CD4-positive, alpha-beta T cell treated with Interferon gamma for 1 hour (primary cell): ENCODE measurements around the gene CMYA5.

ENCODE experiments used
- DNase-seq: peaks from one replicate; pipeline ENCODE4 v3.0.0-alpha.2; 2020

CMYA5 gene

DNA sequence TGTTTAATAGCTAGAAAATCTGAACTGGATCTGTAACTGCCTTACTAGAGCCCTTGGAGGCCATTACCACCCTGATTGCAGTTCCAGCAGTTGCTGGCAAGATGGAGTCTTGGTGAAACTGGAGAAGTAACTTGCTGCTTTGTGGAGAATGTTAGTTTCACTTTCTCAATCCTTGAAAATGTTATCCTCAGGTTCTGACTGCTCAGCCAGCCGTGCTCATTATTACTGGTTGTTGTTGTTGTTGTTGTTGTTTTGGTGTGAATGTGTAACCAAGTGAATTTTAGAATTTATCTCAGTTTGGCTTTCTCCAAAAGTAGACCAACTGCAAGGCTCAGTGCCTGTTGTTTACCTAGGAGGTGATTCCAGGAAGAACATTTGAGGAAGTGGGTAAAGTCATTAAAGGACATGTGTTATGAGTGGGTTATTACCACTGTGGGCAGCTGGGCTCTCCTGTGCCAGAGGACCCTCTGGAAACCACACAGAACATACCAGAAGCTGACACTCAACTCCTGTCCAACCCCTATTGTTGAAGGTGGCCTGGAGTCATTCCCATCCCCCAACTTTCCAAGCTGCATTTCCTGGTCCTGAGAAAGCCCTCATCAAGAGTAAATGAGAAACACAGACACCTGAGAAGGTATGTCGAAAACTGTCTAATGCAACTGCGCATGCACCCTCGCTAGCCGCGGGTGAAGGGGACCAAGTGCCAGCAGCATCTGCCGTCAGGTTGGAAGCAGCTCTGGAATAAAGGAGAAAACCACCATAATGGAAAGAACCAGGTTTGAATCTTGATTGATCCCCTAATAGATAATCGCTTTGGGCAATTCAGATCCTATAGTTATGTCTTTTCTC is 111.6 kb downstream of the CMYA5 start:
- DNase-seq: no peak

DNA sequence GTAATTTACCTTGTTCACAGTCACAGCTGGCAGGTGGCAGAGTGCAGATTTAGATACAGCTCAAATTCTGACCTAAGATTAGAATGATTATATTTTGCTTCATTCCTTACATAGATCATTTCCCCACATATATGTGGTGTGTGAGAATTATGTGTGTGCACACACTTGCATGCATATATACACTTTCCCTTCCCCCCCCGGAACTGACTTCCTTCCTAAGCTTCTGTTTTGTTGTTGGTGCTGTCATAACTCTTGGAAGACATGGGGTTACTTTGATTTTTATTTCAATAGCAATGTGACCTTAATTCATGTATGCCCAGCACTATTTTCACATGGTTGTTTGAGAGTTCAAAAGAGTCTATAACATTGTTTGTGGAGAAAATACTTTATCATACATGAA is 112.8 kb downstream of the CMYA5 start:
- DNase-seq: no peak

DNA sequence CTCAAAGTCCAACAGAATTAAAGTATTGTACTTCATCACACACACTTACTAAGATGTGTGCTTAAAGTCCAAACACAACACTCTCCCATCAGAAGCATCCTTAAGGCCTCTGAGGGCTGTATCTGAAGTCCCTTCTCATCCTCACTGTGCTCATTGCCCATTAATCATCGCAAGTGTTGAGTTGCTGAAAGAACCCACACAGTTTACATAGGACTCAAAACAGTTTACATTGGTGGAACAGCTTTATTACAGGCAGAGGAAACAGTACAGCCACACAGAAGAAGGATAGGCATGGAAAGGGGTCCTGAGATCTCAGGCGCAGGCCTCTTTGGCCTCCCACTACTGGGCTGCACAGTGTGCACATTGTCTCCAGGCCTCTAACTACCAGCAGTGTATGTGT is 113.4 kb downstream of the CMYA5 start:
- no peak for DNase-seq

DNA sequence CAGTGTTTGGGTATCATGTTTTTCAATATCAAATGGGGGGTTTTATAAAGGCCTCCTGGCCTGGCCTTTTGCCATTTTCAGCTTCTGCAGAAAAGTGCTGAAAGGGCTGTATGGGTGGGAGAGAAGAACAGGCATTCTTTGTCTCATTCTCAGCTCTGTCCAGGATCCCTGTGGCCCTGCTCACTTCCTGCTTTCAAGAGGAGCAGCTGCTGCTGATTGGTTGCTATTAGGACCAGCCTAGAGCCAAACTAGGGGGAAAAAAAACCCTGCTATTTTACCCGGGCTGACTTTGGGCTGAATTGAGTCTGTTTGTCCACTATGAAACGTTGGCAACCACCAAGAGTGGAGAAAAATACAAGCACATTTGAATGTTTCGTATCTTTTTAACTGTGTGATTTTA is 117.1 kb downstream of the CMYA5 start:
- DNase-seq: no peak

DNA sequence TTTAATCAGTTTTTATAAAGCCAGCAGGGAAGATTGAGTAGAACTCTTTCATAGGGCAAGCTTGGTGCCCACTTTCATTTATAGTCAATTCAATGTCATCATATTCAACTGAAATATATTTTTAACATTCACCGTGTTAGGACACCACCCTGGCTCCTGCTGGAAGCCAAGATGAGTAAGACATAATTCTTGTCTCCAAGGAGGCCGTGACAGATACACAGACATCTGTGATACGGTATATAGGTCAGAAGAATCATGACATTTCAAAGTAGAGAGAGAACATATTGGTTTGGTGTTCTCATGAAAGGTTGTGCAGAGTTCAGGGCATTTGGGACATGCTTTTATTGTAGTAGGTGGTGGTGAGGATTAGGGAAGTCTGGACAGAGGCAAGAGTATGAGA is 120.1 kb downstream of the CMYA5 start:
- no peak for DNase-seq

DNA sequence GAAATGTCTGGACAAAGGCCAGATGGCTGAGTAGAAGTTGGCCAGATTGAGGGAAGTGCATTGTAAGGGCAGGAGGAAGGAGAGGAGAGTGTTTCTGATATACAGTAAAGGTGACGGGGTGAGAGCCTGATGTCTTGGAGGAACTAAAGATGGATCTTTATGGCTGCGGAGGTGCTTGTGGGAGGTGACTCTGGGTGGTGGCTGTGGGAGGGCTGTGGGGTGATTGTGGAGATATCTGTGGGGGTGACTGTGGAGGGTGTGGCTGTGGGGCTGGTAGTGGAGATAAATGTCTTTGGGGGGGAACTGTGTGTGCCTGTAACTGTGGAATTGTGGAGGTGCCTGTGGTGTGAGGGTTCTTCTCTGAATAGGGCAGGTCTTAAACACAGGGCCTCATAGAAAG is 121.4 kb downstream of the CMYA5 start:
- DNase-seq: no peak

DNA sequence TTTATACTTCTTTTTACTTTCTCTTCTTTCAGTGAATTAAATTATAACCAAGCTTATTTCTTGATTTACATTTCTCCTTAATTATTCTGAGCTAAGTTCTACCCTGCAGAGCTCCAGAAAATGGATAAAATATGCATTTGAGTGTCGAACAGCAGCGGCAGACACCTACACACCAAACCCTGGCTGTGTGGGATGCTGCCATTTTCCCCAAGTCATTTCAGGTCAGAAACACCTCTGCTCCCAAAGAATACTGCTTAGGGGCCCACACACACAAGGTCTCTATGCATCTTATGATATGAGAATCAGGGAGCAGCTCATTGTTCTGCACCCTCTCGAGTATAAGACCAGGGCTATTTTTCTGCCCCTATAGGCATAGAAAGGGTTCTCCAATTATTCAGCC is 122.3 kb downstream of the CMYA5 start:
- no peak for DNase-seq

DNA sequence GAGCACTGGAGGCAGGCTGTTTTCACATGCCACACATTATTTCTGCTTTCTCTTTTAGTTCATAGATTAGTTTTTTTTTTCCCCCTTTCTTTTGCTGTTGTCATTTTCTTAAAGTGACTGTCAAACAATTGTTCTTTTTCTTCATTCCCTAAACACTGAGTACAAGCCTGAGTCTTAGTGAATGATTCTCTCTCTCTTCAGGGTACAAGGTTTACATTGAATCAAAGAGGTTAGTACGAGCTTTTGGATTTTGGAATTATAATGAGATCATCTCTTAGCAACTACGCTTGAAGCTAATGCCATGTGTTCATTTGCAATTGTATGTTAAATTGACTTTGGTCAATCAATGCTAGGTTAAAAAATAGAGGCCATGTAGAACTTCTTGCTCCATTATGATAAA is 125.1 kb downstream of the CMYA5 start:
- no peak for DNase-seq

DNA sequence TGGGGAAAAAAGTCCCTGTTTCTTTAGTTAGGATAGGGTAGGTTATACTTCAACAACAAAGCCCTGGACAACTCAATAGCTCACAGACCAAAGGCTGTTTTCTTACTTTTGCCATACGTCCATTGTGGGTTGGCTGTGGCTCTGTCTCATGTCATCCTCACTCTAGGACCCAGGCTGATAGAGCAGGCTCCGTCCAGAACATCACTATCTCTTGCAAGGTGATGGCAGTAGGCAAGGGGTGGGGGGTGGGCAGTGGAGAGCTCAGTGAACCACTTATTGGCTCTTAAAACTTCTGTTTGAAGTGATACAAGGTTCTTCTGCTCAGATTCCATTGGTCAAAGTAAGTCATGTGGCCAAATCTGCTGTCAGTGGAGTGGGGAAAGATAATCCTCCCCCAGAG is 126.4 kb downstream of the CMYA5 start:
- DNase-seq: no peak

DNA sequence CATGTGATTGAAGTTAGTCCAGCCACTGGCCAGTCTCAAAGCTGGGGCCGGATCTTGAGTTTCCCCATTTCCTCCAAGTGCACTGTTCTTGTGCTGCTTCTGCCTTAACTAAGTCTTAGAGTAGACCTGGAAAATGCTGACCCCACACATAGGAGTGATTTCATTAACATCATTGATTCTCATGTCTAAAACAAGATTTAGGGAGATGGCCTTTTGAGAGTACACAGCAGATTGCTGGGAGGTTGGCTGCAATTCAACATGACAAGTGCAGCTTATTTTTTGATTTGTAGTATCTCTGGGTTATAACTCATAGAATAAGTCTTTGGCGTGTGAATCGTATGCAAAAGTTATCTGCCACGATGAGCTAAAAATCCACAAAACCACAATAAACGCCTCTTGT is 131.0 kb downstream of the CMYA5 start:
- DNase-seq: no peak

DNA sequence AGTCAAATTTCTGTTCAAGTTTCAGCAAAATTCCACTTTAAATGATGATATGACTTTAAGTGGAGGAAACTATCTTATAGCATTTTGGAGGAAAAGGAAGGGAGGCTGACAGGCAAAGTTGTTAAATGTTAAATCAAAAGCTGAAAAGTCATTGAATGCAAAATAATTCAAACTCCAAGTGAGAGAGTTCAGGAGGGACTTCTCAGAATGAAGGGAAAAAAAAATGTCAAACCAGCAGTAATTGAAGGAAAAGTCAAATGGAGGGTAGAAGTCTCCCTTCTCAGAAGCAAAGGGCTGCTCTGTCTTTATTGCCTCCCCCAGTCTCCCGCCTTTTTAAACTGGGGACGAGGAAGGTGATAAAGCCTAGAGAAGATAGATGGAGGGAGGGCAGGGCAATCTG is 134.8 kb downstream of the CMYA5 start:
- no peak for DNase-seq

DNA sequence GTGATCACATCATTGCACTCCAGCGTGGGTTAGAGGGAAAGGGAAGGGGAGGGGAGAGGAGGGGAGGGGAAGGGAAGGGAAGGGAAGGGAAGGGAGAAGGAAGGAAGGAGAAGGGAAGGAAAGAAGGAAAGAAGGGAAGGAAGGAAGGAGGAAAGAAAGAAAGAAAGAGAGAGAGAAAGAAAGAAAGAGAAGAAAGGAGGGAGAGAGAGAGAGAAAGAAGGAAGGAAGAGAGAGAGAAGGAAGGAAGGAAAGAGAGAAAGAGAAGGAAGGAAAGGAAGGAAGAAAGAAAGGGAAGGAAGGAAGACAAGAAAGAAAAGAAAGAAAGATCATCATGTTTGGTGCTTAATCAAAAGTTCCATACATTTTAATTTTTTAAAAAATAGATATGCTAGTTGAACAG is 136.2 kb downstream of the CMYA5 start:
- DNase-seq: no peak

DNA sequence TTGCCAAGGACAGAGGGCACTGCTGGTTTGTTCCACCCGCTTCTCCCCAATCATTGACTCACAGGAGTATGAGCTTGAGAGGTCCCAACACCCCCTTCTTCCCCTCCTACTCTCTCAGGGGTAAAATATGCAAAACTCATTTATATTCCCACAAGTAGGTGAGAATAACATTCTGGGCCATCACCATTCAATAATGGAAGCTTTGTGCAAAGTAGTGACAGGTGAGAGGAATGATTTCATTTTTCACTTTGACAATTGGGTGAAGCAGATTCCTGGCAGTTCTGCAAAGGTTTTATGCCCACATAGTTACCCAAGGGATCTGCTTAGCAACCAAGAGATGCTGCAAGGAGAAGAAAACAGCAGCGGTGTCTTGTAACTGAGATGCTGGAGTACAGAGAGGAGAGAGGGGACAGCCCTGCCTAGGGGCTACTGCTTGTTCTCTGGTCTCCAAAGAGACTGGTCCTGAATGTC is 137.6 kb downstream of the CMYA5 start:
- no peak for DNase-seq

DNA sequence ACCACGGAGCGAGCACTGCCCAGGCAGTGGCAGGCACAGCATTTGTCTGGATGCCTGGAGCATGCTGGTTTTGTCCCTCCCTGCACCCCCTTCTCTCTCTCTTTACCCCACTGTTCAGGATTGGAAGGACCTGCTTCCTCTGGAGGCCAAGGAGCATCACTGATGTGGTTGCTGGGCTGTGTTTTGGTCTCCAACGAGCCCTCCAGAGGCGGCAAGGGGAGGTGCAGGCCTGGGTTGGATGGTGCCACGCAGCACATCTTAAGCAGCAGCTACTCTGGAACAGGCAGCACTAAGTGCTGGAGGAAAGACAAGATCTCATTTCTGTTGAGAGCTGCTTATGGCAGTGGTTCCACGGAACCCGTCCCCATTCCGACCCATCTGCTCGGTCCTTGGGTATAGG is 139.6 kb downstream of the CMYA5 start:
- DNase-seq: no peak

DNA sequence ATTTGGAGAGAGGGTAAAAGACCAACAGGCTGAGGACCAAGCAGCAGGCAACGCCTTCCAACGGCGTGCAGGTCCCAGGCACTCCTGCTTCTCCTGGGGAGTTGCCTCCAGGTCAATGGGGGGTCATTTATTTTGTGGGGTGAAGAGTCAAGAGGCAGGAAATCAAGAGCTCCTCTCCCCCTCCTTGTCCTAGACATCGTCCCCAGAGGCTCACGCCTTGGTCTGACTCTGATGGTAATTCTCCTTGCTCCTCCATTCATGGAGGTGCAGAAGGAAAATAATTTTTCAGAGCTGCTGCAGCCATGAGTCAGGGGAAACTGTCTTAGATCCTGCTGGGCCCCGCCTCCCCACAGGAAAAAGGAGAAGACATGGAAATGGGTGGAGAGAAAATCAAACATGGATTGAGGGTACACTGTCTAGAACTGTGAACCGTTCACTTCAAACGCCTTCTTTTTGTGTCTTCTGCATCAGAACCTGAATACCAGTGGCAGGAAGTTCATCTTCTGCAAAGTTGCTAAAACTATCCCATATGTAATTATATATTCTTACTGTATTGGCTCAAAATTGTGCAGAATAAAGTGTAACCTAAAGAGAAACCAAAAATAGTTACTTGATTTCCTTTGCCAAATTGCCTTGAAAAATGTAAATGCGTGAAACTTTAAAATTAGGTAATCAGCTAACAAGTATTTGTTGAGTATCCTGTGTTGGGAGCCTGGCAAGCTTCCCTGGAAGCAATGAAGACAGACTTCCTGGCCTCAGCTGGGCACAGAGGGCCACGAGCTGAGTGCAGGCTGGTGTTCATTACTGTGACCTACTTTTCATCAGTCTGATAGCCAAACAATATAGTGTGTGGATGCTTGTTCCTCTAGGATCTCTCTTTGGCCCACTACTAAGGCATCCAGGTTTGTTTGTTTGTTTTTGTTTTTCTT is 142.0 kb downstream of the CMYA5 start:
- no peak for DNase-seq

DNA sequence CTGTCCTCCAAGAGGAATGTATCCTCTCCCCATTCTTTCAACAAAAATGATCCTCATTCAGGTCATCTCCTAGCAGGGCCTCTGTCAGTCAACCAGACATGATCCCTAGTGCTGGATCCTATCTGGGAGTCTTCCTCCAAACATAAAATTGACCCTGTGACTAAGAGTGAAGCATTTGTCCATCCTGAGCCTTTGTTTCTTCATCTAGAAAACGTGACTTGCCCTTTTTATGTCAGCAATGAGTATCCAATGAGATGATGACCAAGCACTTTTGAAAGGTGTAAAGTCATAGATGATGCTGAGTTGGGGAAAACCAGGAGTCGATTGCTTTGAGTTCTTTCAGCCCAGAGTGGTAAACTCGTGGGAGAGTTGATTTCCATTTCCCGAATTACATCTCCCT is 143.3 kb downstream of the CMYA5 start:
- no peak for DNase-seq

DNA sequence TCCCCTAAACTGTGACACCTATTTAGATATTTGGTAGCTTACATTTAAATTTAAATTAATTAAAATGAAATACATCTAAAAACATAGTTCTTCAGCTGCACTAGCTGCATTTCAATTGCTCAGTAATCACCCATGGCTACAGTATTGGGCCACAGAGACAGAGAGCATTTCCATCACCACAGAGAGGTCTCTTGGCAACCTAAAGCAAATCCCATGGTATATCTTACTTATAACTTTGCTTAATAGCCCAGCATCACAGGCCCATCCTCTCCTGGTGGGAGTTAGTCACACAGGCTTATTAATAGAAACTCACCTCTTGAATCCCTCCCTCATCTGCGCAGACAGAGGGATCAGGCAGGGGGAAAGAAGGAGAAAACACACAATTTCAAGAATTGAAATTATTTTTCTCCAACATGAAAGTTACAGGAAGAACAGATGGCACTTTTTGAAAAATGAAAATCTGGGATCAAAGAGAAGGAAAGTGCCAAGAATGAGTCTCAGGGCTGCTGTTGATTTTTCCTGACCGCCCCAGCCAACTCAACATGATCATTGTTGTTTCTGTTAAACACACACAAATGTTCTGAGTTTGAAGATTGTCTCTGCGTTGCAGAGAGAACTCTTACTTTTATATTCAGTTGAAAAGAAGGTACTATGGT is 144.6 kb downstream of the CMYA5 start:
- DNase-seq: no peak

DNA sequence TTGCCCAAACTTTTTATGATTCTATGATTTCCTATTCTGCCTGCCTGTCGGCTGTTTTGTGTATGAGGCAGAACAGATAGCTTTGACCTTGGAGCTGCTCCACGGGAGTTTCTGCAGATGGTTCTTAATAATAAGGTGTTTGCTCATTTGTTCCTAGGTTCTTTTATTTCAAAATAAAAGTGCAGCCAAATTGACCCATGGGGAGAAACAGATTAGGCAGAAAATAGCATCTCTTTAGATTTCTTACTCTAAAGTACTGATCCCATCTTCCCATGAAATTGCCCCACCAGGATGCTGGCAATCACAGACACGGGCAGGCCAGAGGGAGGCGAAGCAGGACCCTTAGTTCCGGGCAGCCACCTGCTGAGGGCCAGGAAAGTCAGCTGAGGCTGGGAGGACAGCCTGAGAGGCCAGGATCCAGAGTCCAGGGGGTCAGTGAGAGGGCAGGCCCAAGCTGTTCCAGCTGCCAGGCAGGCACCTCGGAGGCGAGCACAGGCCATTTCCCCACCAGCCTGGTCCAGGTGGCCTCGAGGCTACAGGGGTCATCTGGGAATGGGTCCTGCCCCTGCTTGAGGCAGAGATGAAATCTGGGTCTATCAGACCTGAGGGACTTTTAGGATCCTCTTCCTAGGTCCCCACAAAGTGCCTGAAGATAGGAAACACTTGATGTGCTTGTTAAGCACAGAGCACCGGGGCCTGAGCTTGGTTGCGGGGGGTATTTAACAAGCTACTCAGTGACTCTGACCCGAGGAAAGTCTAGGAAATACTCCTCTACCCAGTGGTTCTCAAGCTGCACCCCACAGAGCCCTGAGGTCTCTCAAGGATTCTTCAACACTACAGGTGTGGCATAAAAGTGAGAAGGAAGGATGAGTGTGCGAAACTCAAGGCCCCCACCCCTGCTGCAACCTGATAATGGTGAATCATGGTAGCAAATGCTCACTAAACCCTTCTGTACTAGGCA is 145.4 kb downstream of the CMYA5 start:
- no peak for DNase-seq

DNA sequence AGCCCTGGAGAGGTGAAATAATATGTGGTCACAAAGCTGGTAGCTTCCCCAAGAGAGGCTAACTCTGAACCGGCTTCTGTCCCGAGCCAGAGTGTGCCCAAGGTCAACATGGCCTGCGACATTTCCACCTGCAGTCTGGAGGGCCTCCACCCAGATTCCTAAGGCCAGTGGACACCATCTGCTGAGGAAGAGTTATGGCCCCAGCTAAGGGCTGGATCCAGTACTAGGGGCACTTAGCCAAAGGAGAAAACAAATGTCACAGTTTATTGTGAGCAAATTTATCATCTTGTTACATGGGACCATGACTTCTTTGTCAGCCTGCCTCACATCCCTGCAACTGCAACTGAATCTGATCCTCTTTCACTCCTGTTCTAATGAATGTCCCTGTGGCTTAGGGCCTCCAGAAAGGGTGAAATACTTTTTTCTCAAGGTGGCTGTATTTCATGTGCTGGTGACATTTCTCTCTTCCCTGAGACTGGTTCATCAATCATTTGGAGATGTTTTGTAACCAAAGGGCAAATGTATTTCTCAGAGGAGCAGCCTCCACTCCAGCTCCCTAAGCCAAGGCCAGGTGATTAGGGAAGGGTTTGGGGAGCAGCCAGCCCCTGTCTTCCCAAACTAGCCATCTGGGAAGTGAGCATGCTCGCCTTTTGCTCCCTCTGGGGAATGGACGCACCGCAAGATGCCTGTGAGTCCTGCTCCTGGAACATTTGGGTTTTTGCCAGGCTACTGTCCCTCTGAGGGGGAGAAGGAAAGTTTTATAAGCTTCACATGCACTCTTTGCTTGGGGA is 148.3 kb downstream of the CMYA5 start:
- no peak for DNase-seq

DNA sequence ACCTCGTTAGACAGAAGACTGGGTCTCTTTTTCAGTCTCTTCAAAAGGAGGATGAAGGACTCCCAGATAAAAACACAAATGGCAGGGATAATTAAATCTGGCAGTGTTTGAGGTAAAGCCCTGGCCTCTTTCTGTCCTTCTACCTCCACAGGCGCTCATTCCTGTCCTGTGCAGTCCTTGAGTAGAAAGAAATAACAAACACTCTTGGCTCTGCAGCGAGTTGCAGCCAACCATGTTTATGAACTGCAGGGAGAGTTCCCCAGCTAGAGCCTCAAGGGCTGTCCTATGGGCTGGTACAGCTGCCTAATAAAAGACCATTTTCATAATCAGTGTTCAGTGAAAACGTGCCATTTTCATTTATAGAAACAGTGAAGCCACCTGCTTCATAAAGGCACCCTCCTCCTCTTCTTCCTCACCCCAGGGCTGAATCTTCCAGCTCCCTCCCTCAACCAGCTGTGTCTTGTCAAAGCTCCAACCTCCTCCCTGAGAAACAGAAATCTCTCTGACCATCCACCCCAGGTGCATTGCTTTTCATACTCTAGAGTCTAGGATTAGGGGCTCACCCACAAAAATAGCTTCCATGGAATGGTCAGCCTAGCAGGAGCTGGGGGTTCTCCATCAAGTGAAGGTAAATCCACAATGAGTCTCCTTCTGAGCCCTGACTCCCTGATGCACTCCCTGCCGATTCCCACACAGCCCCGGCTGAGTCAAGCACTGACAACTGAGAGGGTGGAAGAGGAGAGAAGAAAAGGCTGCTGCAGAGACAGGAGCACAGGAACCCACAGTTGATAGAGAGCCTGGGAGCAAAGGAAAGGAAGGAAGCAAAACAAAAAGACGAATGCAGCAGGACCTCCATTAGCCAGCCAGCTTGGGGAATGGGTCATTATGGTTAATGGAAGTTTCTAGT is 150.7 kb downstream of the CMYA5 start:
- no peak for DNase-seq
